Ishikawa (cell line): Measurements from ENCODE around the gene PPP1R3D.

Experiments used
- RAD21 ChIP-seq: IDR thresholded peaks from 2 replicates; pipeline ENCODE4 v1.6.1; 2012; ENCODE audit warnings: low read depth
- TAF1 ChIP-seq: IDR thresholded peaks from 2 replicates; pipeline ENCODE4 v1.6.1; 2012; ENCODE audit warnings: low read depth, mild to moderate bottlenecking
- TEAD4 ChIP-seq: IDR thresholded peaks from 2 replicates; pipeline ENCODE4 v1.6.1; 2012
- ZBTB7A ChIP-seq: IDR thresholded peaks from 2 replicates; pipeline ENCODE4 v1.6.1; 2012; ENCODE audit warnings: low read depth
- TF ChIP-seq, protein P1 (sequence below): IDR thresholded peaks from 2 replicates; pipeline ENCODE4 v1.6.1; 2012; ENCODE audit warnings: low read depth, mild to moderate bottlenecking
- TF ChIP-seq, protein P2 (sequence below): IDR thresholded peaks from 2 replicates; pipeline ENCODE4 v1.6.1; 2012

DNA sequence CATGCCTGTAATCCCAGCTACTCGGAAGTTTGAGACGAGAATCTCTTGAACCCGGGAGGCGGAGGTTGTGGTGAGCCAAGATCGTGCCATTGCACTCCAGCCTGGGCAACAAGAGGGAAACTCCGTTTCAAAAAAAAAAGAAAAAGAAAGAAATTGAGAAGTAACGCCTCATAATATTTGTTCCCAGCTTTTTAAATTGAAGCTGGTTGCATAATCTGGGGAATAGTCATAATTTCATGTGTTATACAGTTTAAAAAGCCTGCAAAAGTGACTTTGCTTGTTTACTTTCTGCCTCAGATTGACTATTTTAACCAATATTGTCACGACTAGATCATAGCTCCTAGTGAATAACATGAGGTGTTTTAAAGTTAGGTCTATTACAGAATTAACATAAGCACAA is 7.3 kb upstream of the PPP1R3D start:
- no peak for TF ChIP-seq TAF1
- TF ChIP-seq, protein P1, sequence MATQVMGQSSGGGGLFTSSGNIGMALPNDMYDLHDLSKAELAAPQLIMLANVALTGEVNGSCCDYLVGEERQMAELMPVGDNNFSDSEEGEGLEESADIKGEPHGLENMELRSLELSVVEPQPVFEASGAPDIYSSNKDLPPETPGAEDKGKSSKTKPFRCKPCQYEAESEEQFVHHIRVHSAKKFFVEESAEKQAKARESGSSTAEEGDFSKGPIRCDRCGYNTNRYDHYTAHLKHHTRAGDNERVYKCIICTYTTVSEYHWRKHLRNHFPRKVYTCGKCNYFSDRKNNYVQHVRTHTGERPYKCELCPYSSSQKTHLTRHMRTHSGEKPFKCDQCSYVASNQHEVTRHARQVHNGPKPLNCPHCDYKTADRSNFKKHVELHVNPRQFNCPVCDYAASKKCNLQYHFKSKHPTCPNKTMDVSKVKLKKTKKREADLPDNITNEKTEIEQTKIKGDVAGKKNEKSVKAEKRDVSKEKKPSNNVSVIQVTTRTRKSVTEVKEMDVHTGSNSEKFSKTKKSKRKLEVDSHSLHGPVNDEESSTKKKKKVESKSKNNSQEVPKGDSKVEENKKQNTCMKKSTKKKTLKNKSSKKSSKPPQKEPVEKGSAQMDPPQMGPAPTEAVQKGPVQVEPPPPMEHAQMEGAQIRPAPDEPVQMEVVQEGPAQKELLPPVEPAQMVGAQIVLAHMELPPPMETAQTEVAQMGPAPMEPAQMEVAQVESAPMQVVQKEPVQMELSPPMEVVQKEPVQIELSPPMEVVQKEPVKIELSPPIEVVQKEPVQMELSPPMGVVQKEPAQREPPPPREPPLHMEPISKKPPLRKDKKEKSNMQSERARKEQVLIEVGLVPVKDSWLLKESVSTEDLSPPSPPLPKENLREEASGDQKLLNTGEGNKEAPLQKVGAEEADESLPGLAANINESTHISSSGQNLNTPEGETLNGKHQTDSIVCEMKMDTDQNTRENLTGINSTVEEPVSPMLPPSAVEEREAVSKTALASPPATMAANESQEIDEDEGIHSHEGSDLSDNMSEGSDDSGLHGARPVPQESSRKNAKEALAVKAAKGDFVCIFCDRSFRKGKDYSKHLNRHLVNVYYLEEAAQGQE: no peak
- TF ChIP-seq, protein P2, sequence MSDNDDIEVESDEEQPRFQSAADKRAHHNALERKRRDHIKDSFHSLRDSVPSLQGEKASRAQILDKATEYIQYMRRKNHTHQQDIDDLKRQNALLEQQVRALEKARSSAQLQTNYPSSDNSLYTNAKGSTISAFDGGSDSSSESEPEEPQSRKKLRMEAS: no peak
- TF ChIP-seq ZBTB7A: no peak
- no peak for TF ChIP-seq TEAD4
- TF ChIP-seq RAD21: no peak
